HepG2 (cell line): ENCODE data around the gene CACNA1G. TPM values are rescaled to one million over a fixed set of nuclear protein-coding genes. Genes with fewer than 3 reads are reported as not detected.

Experiments
- AHR ChIP-seq: IDR thresholded peaks from 2 replicates; pipeline ENCODE4 v1.6.1; 2018; ENCODE audit warnings: missing genetic modification reagents, missing compliant biosample characterization
- BRCA1 ChIP-seq: sonication (generic); formaldehyde crosslinking; IDR thresholded peaks from 2 replicates; pipeline ENCODE4 v1.4.0; 2020; ENCODE audit warnings: missing genetic modification reagents
- CBX5 ChIP-seq: sonication (generic); formaldehyde crosslinking; IDR thresholded peaks from 2 replicates; pipeline ENCODE4 v1.4.0; 2020; ENCODE audit warnings: missing genetic modification reagents, borderline replicate concordance
- CEBPG ChIP-seq: IDR thresholded peaks from 2 replicates; pipeline ENCODE4 v1.6.1; 2016
- FOXP1 ChIP-seq, 2 experiments: fragments of 450-650 bp in 1 of 2; IDR thresholded peaks; 2 replicates each; pipeline ENCODE4 v1.6.1; 2017 to 2018; ENCODE audit warnings: antibody characterized with exemption in 1 of 2
- GPN1 ChIP-seq: sonication (generic); formaldehyde crosslinking; IDR thresholded peaks from 2 replicates; pipeline ENCODE4 v1.5.1; 2020; ENCODE audit warnings: missing genetic modification reagents, borderline replicate concordance
- HMGXB3 ChIP-seq: sonication (generic); formaldehyde crosslinking; IDR thresholded peaks from 2 replicates; pipeline ENCODE4 v1.4.0; 2020; ENCODE audit warnings: missing genetic modification reagents, borderline replicate concordance
- MEIS2 ChIP-seq: sonication (generic); formaldehyde crosslinking; IDR thresholded peaks from 2 replicates; pipeline ENCODE4 v1.9.0; 2021; ENCODE audit warnings: mild to moderate bottlenecking, missing genetic modification reagents
- NBN ChIP-seq: fragments of 450-650 bp; conservative IDR thresholded peaks from 2 replicates; pipeline ENCODE4 v1.6.1; 2017
- PAX8 ChIP-seq: sonication (generic); formaldehyde crosslinking; IDR thresholded peaks from 2 replicates; pipeline ENCODE4 v1.8.0; 2022; ENCODE audit warnings: mild to moderate bottlenecking, missing genetic modification reagents, borderline replicate concordance
- POGK ChIP-seq: sonication (generic); formaldehyde crosslinking; conservative IDR thresholded peaks from 2 replicates; pipeline ENCODE4 v1.8.0; 2022; ENCODE audit warnings: mild to moderate bottlenecking, moderate library complexity, missing genetic modification reagents
- TBP ChIP-seq: sonication (generic); formaldehyde crosslinking; IDR thresholded peaks from 2 replicates; pipeline ENCODE4 v1.5.0; 2020; ENCODE audit warnings: missing genetic modification reagents
- THAP11 ChIP-seq: IDR thresholded peaks from 2 replicates; pipeline ENCODE4 v1.6.1; 2016; ENCODE audit warnings: missing biosample characterization, missing genetic modification reagents
- ZC3H4 ChIP-seq: sonication (generic); formaldehyde crosslinking; IDR thresholded peaks from 2 replicates; pipeline ENCODE4 v1.4.0; 2020; ENCODE audit warnings: missing genetic modification reagents, borderline replicate concordance
- ZNF138 ChIP-seq: sonication (generic); formaldehyde crosslinking; IDR thresholded peaks from 2 replicates; pipeline ENCODE4 v1.5.0; 2020; ENCODE audit warnings: mild to moderate bottlenecking, low read depth, missing genetic modification reagents
- ZNF230 ChIP-seq: sonication (generic); formaldehyde crosslinking; IDR thresholded peaks from 2 replicates; pipeline ENCODE4 v1.4.0; 2020; ENCODE audit warnings: mild to moderate bottlenecking, missing genetic modification reagents
- ZNF484 ChIP-seq: sonication (generic); formaldehyde crosslinking; IDR thresholded peaks from 2 replicates; pipeline ENCODE4 v1.5.1; 2020; ENCODE audit warnings: mild to moderate bottlenecking, low read depth, missing genetic modification reagents, borderline replicate concordance
- ZNF710 ChIP-seq: sonication (generic); formaldehyde crosslinking; IDR thresholded peaks from 2 replicates; pipeline ENCODE4 v1.5.0; 2020; ENCODE audit warnings: mild to moderate bottlenecking, missing genetic modification reagents, borderline replicate concordance
- ZNF768 ChIP-seq: sonication (generic); formaldehyde crosslinking; IDR thresholded peaks from 2 replicates; pipeline ENCODE4 v1.4.0; 2020; ENCODE audit warnings: missing genetic modification reagents
- ZSCAN22 ChIP-seq: sonication (generic); formaldehyde crosslinking; IDR thresholded peaks from 2 replicates; pipeline ENCODE4 v1.4.0; 2020; ENCODE audit warnings: mild to moderate bottlenecking, missing genetic modification reagents
- ZSCAN5A ChIP-seq: sonication (generic); formaldehyde crosslinking; IDR thresholded peaks from 2 replicates; pipeline ENCODE4 v1.8.0; 2022; ENCODE audit warnings: mild to moderate bottlenecking, missing genetic modification reagents, borderline replicate concordance
- polyA plus RNA-seq, 8 experiments: library from polyadenylated mRNA; depleted of rRNA in 3 of 8; stranded (reverse) in 7 of 8; unstranded in 1 of 8; fragments of >200 nt; fragmentation: Illumina TruSeq in 4 of 8; extraction: Trizol in 4 of 8; gene quantifications; 2 replicates each; pipeline versions ENCODE4 v1.2.1 to v1.2.3, GENCODE V29; 2011 to 2016; ENCODE audit warnings: low read depth in 4 of 8, missing spikeins in 1 of 8, mixed read lengths in 1 of 8; ENCODE audit not compliant: insufficient read depth in 1 of 8
- total RNA-seq, 5 experiments: library from RNA; depleted of rRNA; stranded (reverse); fragments of >200 nt; fragmentation: Illumina TruSeq; extraction: Trizol; gene quantifications; 2 replicates each; pipeline ENCODE4 v1.2.3, GENCODE V29; 2016; ENCODE audit warnings: low read depth in 1 of 5

CACNA1G gene
- total and polyA plus RNA-seq, 2 of the 13 experiments (the other 11 are each of a cell fraction or from before 2014, with no cell fraction given) = 0.02 TPM; not detected in 1

GRCh38 chr17:50634915-50635731, 74.6 kb downstream of the CACNA1G start (continued):
- TF ChIP-seq CBX5 (CRISPR knock-in tag) (no peak; the same call in 1 of the 2 replicates), FOXP1 (IDR thresholded peaks at IDR 0.05) (no peak), FOXP1 (CRISPR knock-in tag; IDR thresholded peaks at IDR 0.05) (no peak), ZSCAN22 (no peak), BRCA1 (CRISPR knock-in tag) (no peak; the same call in 1 of the 2 replicates), ZNF768 (peak; percentile 45; the same call in 1 of the 2 replicates), NBN (no peak), PAX8 (CRISPR knock-in tag) (no peak), AHR (CRISPR knock-in tag) (no peak), ZNF138 (CRISPR knock-in tag) (no peak; the same call in 1 of the 2 replicates), MEIS2 (CRISPR knock-in tag) (no peak), POGK (CRISPR knock-in tag) (no peak), ZSCAN5A (CRISPR knock-in tag) (no peak), ZNF710 (CRISPR knock-in tag) (0 out of 2 replicates have a peak, but pooled peaks have one; percentile 6), ZNF230 (CRISPR knock-in tag) (peak; percentile 69; the same call in 1 of the 2 replicates), GPN1 (CRISPR knock-in tag) (no peak), HMGXB3 (CRISPR knock-in tag) (no peak), ZNF484 (CRISPR knock-in tag) (no peak), TBP (CRISPR knock-in tag) (no peak), THAP11 (CRISPR knock-in tag) (no peak), ZC3H4 (CRISPR knock-in tag) (no peak), CEBPG (CRISPR knock-in tag) (peak; percentile 92)
